Activated CD8-positive, alpha-beta T cell treated with anti-CD3 and anti-CD28 coated beads for 36 hours (primary cell): ENCODE results near the gene KCNE4. TPM values are rescaled to one million over a fixed set of nuclear protein-coding genes. Genes with fewer than 3 reads are reported as not detected.
"Not testable (repeated sequence)": the region's sequence is repeated elsewhere in the genome, so short reads cannot be mapped to it uniquely, and the experiment has no call there.

Experiments used
- ATAC-seq: fragments of 200-7000 bp; cut with Tn5 transposase; one replicate; pipeline ENCODE4 v1.10.0; 2021; ENCODE audit warnings: mild to moderate bottlenecking, moderate library complexity
- CTCF ChIA-PET: fragments of 350-600 bp; sonication (Branson Sonifier 250); formaldehyde crosslinking; loops from one replicate; lab custom pipeline; 2021; ENCODE audit warnings: antibody characterized with exemption; lab: Charles Lee
- POLR2A ChIA-PET: fragments of 350-600 bp; sonication (Branson Sonifier 250); formaldehyde crosslinking; loops from one replicate; lab custom pipeline; 2021; ENCODE audit warnings: antibody characterized with exemption; lab: Charles Lee
- DNase-seq: peaks from one replicate; pipeline ENCODE4 v3.0.0-alpha.2; 2020
- H3K27ac Mint-ChIP-seq: one replicate; pipeline ENCODE4 v1.8.0; 2021; ENCODE audit warnings: mild to moderate bottlenecking, mixed read lengths
- H3K27me3 Mint-ChIP-seq: one replicate; pipeline ENCODE4 v1.8.0; 2021; ENCODE audit warnings: mixed read lengths
- H3K36me3 Mint-ChIP-seq: one replicate; pipeline ENCODE4 v1.8.0; 2021; ENCODE audit warnings: low read depth, mixed read lengths
- H3K4me1 Mint-ChIP-seq: one replicate; pipeline ENCODE4 v1.8.0; 2021; ENCODE audit warnings: low read depth, mixed read lengths
- H3K4me3 Mint-ChIP-seq: one replicate; pipeline ENCODE4 v1.8.0; 2021; ENCODE audit warnings: mild to moderate bottlenecking, moderate library complexity, mixed read lengths
- H3K9me3 Mint-ChIP-seq: one replicate; pipeline ENCODE4 v1.8.0; 2021; ENCODE audit warnings: mixed read lengths
- intact Hi-C: fragments of 100-400 bp; cut with micrococcal nuclease; formaldehyde crosslinking; loops from one replicate; pipeline ENCODE4 v1.10.0; 2022
- total RNA-seq, 2 experiments: library from RNA; stranded (reverse); gene quantifications; one replicate each; pipeline ENCODE4 v1.2.3, GENCODE V29; 2021
- TF ChIP-seq, protein P1 (sequence below): fragments of 200-600 bp; IDR thresholded peaks from one replicate; pipeline ENCODE4 v1.8.0; 2022; ENCODE audit warnings: antibody characterized with exemption, mild to moderate bottlenecking

Gene KCNE4
- total RNA-seq, 2 experiments from 2014 or later = not detected

DNA sequence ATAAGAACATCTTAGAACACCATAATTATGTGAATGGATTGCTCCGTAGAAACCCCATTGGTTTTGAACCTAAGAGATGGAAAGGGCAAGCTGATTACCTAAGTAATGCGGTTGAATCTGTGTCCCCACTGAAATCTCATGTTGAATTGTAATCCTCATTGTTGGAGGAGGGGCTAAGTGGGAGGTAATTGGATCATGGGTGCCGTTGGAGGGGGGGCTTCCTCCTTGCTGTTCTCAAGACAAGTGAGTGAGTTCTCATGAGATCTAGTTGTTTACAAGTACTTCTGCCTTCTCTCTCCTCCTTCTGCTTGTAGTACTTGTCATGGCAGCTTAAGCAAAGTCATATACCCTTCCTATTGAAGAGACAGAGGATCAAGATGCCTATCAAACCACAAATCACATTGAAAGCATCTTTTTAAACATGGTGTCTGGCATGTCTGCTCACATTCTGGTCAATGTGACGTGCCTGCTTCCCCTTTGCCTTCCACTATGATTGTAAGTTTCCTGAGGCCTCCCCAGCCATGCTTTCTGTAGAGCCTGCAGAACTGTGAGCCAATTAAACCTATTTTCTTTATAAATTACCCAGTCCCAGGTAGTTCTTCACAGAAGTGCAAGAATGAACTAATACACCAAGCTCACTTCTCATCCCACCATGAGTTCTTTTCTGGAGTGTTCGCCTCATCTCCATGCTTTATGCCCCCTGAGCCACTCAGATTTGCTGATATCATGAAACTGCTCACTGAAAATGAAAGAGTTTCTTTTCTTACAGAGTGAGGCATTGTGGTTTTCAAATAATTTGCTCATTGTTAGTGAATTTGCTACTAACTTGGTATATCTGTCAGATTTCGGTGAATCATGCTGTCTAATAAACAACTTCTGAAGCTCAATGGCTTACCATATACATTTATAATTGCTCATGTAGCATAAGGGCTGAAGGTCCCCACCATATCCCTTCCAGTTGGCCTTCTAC, 23.6 kb downstream of the KCNE4 start:
- Mint-ChIP-seq H3K4me1 (no peaks in the 10 kb centered on the region), H3K27me3 (peaks cover 4% of the 10 kb centered on the region), H3K9me3 (peaks cover 2% of the 10 kb centered on the region), H3K36me3 (no peaks in the 10 kb centered on the region), H3K4me3 (no peak overlapping the region), H3K27ac (no peak overlapping the region)
- DNase-seq (no peak), ATAC-seq (no peak)
- TF ChIP-seq, protein P1, sequence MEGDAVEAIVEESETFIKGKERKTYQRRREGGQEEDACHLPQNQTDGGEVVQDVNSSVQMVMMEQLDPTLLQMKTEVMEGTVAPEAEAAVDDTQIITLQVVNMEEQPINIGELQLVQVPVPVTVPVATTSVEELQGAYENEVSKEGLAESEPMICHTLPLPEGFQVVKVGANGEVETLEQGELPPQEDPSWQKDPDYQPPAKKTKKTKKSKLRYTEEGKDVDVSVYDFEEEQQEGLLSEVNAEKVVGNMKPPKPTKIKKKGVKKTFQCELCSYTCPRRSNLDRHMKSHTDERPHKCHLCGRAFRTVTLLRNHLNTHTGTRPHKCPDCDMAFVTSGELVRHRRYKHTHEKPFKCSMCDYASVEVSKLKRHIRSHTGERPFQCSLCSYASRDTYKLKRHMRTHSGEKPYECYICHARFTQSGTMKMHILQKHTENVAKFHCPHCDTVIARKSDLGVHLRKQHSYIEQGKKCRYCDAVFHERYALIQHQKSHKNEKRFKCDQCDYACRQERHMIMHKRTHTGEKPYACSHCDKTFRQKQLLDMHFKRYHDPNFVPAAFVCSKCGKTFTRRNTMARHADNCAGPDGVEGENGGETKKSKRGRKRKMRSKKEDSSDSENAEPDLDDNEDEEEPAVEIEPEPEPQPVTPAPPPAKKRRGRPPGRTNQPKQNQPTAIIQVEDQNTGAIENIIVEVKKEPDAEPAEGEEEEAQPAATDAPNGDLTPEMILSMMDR = no peak
- intact Hi-C loops = no loop called here
- POLR2A ChIA-PET = no interaction called here
- CTCF ChIA-PET = no interaction called here

DNA sequence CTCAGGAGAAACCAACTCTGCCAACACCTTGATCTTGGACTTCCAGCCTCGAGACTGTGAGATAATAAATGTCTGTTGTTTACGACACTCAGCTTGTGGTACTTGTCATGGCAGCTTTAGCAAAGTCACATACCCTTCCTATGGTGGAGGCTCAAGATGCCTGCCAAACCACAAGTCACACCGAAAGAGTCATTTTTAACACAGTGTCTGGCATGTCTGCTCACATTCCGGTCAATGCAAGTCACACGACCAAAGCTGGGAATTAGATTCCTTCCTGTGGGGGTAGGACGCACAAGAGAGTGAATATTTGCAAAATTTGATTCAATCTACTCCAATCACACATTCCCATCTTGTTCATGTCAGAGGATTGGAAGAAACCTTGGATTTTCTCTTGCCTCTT, 24.6 kb downstream of the KCNE4 start:
- POLR2A ChIA-PET = no interaction called here
- ATAC-seq = no peak
- H3K4me1 Mint-ChIP-seq = no peaks in the 10 kb centered on the region

DNA sequence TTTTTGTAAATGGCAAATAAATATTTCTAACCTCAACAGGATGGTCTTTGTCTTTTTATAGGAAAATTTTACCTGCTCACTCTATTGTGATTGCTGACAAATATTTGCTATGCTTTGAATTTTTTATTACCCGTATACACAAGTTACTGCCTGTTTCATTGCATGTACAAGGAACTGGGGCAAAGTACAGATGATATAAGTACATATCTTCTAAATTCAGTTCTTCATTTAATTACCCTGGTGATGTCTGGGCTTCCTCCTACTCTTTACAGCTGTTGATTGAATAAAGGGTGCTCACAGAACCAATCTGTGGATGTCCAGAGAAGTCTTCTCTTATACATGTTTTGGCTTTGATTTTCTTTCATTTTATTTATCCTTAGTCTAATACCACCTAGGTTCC, 26.5 kb downstream of the KCNE4 start:
- no peaks in the 10 kb centered on the region for H3K4me1 Mint-ChIP-seq
- H3K27me3 Mint-ChIP-seq = peaks cover 4% of the 10 kb centered on the region
- POLR2A ChIA-PET = no interaction called here
- TF ChIP-seq, protein P1 = no peak
- peaks cover 2% of the 10 kb centered on the region for H3K9me3 Mint-ChIP-seq
- H3K27ac Mint-ChIP-seq = no peak overlapping the region
- CTCF ChIA-PET = no interaction called here
- no peak overlapping the region for H3K4me3 Mint-ChIP-seq
- intact Hi-C loops = no loop called here
- ATAC-seq (no peak), DNase-seq (no peak)
- no peaks in the 10 kb centered on the region for H3K36me3 Mint-ChIP-seq

More for the DNA sequence above, 24.6 kb downstream of the KCNE4 start:
- CTCF ChIA-PET = no interaction called here
- Mint-ChIP-seq H3K27me3 (peaks cover 4% of the 10 kb centered on the region), H3K4me3 (no peak overlapping the region), H3K9me3 (peaks cover 2% of the 10 kb centered on the region), H3K27ac (no peak overlapping the region), H3K36me3 (no peaks in the 10 kb centered on the region)
- intact Hi-C loops = no loop called here
- no peak for DNase-seq
- TF ChIP-seq, protein P1 = no peak

DNA sequence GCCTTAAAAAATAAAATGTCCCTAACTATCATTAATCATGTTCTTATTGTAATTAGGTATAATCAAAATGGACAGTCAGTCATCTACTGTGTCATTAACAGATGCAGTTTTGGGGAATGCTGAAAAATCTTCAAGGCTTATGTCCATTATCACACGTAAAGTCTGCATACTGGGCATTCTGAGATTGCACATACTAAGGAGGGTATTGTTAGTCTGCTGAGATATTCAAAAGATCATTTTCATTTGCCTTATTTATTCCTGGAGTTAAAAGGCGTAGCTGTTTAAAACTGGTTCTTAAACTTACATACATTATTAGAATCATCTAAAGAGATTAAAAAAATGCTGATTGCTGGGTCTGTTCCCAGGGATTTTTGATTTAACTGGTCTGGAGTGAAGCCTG, 27.4 kb downstream of the KCNE4 start:
- H3K4me1 Mint-ChIP-seq = no peaks in the 10 kb centered on the region
- ChIA-PET POLR2A (no interaction called here), CTCF (no interaction called here)
- H3K4me3 Mint-ChIP-seq = no peak overlapping the region
- H3K9me3 Mint-ChIP-seq = peaks cover 2% of the 10 kb centered on the region
- TF ChIP-seq, protein P1 = no peak
- intact Hi-C loops = no loop called here
- H3K27ac Mint-ChIP-seq = no peak overlapping the region
- H3K36me3 Mint-ChIP-seq = no peaks in the 10 kb centered on the region
- H3K27me3 Mint-ChIP-seq = peaks cover 4% of the 10 kb centered on the region
- DNase-seq (no peak), ATAC-seq (no peak)

DNA sequence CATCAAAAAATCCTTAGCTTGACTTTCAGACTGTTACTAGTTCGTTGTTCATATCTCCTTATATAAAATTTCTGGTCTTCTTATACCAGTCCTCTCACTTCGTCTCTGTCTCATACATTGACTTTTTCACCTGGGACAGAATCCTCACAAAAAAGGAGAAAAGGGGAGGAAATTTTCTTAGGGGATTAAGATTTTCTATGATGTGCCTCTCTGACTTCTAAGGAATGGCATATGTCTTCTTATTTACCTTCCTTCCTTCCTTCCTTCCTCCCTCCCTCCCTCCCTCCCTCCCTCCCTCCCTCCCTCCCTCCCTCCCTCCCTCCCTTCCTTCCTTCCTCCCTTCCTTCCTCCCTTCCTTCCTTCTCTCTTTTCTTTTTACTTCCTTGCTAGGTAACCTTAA, 27.9 kb downstream of the KCNE4 start:
- Mint-ChIP-seq H3K4me1 (no peaks in the 10 kb centered on the region), H3K36me3 (no peaks in the 10 kb centered on the region), H3K27ac (no peak overlapping the region), H3K9me3 (peaks cover 2% of the 10 kb centered on the region), H3K4me3 (no peak overlapping the region), H3K27me3 (peaks cover 4% of the 10 kb centered on the region)
- TF ChIP-seq, protein P1 = no peak
- ATAC-seq (no peak), DNase-seq (no peak)
- ChIA-PET CTCF (no interaction called here), POLR2A (no interaction called here)
- intact Hi-C loops = no loop called here

DNA sequence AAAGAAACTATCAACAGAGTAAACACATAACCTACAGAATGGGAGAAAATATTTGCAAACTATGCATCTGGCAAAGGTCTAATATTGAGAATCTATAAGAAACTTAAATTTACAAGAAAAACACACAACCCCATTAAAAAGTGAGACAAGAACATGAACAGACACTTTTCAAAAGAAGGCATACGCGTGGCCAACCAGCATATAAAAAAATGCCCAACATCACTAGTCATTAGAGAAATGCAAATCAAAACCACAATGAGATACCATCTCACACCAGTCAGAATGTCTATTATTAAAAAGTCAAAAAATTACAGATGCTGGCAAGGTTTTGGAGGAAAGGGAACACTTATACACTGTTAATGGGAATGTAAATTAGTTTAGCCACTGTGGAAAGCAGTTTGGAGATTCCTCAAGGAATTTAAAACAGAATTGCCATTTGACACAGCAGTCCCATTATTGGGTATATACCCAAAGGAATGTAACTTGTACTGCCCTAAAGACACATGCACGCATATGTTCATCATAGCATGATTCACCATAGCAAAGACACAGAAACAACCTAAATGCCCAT, 28.9 kb downstream of the KCNE4 start:
- H3K9me3 Mint-ChIP-seq, intact Hi-C loops, H3K36me3 Mint-ChIP-seq, CTCF ChIA-PET, ATAC-seq, H3K4me1 Mint-ChIP-seq, H3K27me3 Mint-ChIP-seq, H3K4me3 Mint-ChIP-seq, POLR2A ChIA-PET, DNase-seq, H3K27ac Mint-ChIP-seq: not testable (repeated sequence)
